ENCODE measurements around the gene RAB3B.

Gene RAB3B

DNA sequence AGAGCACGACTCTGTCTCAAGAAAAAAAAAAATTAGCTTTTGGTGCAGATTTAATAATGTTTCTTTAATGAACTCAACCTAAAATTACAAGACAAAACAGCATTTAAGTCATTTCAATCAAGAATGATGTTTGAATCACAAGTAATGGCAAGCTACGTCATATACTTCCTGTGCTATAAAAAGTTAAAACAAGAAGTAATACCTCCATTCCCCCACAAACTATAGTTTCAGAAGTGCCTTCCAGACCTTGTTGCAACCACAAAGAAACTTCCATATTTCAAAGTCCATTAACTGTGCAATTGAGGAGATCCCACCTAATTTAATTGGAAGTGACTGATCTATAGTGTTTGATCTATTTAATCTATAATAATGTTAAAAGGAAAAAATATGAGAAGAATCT, 127.1 kb downstream of the RAB3B start:
- DNase-seq, result peak in 1 of 2 donors; percentile 28

- no peak for DNase-seq
These were observed 128.8 kb downstream of the RAB3B start for GRCh38 chr1:51861669-51862068.

DNA sequence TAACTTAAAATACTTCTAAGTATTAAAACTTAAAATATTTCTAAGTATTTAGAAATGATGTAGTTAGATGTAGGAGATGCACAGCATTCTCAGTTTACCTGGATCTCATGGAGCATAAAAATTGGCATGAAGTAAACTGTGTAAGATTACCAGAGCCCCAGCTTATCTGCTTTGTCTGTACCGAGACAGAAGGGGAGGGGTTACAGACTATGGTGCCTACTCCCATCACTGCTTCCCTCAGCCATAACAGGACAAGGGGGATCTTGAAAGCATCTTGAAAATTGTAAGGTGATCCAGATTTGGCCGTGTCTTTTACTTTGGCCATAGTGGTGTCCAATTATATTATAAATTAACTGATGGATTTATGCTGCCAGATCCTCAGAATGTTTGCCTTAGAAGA, 130.8 kb downstream of the RAB3B start:
- DNase-seq, result no peak

DNA sequence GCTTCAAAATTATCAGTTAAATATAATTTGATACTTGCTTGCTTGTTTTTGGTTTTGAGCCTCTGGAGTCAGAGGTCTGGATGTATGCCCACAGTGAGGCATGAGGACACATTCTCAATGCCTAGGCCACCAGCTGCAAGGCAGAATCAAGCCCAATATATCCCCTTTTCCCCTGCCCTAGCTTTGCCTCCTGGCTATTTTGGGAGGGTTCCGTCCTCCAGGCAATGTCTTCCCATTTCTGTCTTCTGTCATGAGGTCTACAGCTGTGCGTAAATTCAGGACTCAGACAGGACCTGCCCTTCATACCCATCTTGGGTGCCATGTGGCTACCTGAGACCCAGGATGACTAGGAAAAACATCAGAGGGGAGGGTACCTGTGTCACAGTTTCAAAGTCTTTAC, 131.2 kb downstream of the RAB3B start:
- no peak for DNase-seq

- no peak for DNase-seq
These were observed 131.6 kb downstream of the RAB3B start for GRCh38 chr1:51858892-51859291.

All from CD4-positive, alpha-beta T cell treated with Interleukin-4 for 1 hour (primary cell).